Sigmoid colon (tissue), 7 donors: ENCODE results near the gene PEAK1. TPM values are rescaled to one million over a fixed set of nuclear protein-coding genes. Genes with fewer than 3 reads are reported as not detected.

ENCODE experiments used
- DNase-seq: peaks from one replicate; pipeline ENCODE4 v3.0.0-alpha.2; 2019
- H3K27ac ChIP-seq, 4 donors: fragments of 200-600 bp; sonication (generic); one replicate each; pipeline ENCODE4 v1.5.1; 2016 to 2019; ENCODE audit warnings: mild to moderate bottlenecking in 1 of 4
- H3K27me3 ChIP-seq, 3 donors: fragments of 200-600 bp; sonication (generic); one replicate each; pipeline ENCODE4 v1.5.1; 2019; ENCODE audit warnings: mild to moderate bottlenecking in 1 of 3
- H3K36me3 ChIP-seq, 4 donors: fragments of 200-600 bp; sonication (generic); one replicate each; pipeline ENCODE4 v1.5.1; 2016 to 2019
- H3K4me1 ChIP-seq, 4 donors: fragments of 200-600 bp; sonication (generic); one replicate each; pipeline ENCODE4 v1.5.1; 2017 to 2019
- H3K4me3 ChIP-seq, 4 donors: fragments of 200-600 bp; sonication (generic); one replicate each; pipeline ENCODE4 v1.5.1; 2017 to 2019; ENCODE audit warnings: mild to moderate bottlenecking in 2 of 4, moderate library complexity in 1 of 4
- H3K9me3 ChIP-seq, 4 donors: fragments of 200-600 bp in 3 of 4; sonication (generic) in 3 of 4; one replicate each; pipeline versions ENCODE4 v1.5.1 to v1.6.1; 2013 to 2019
- CTCF ChIP-seq, 4 experiments: fragments of 450-650 bp in 3 of 4; fragments of 200-600 bp in 1 of 4; IDR thresholded peaks; one replicate each; pipeline ENCODE4 v1.5.1; 2016 to 2019; ENCODE audit warnings: antibody characterized with exemption in 4 of 4, mild to moderate bottlenecking in 3 of 4, moderate library complexity in 2 of 4
- EP300 ChIP-seq, 4 donors: sonication (generic); formaldehyde crosslinking; IDR thresholded peaks; one replicate each; pipeline ENCODE4 v1.6.1; 2017; ENCODE audit warnings: antibody characterized with exemption in 4 of 4
- POLR2A ChIP-seq, 2 donors: fragments of 450-650 bp; IDR thresholded peaks; one replicate each; pipeline ENCODE4 v1.6.1; 2016; ENCODE audit warnings: antibody characterized with exemption in 2 of 2, mild to moderate bottlenecking in 2 of 2, moderate library complexity in 2 of 2
- POLR2AphosphoS5 ChIP-seq, 4 donors: sonication (generic); formaldehyde crosslinking; IDR thresholded peaks; one replicate each; pipeline ENCODE4 v1.6.1; 2017; ENCODE audit warnings: antibody characterized with exemption in 4 of 4
- WGBS, 2 donors: extraction: QIAGEN DNeasy Blood & Tissue Kit; methylation state at CpG; one replicate each; pipeline ENCODE4 v1.1.7; 2013; 5-methylcytosine and 5-hydroxymethylcytosine counted together
- intact Hi-C: fragments of 100-400 bp; cut with DNase I; formaldehyde crosslinking; loops from one replicate; pipeline ENCODE4 v1.15.1; 2023
- polyA plus RNA-seq, 3 donors: library from polyadenylated mRNA; stranded (reverse); fragments of 200-250 nt; gene quantifications; one replicate each; pipeline ENCODE4 v1.2.3, GENCODE V29; 2013
- total RNA-seq, 4 donors: library from RNA; depleted of rRNA; stranded (reverse); fragments of >200 nt; gene quantifications; one replicate each; pipeline ENCODE4 v1.1.0, GENCODE V29; 2016
- donor health status: healthy with polysubstance abuse.
- donor health status: Bipolar disorder and iron deficiency.
- donor health status: healthy.

Gene PEAK1
- total and polyA plus RNA-seq, 7 donors: 3.5 to 59.8 (median 29.3) TPM

DNA sequence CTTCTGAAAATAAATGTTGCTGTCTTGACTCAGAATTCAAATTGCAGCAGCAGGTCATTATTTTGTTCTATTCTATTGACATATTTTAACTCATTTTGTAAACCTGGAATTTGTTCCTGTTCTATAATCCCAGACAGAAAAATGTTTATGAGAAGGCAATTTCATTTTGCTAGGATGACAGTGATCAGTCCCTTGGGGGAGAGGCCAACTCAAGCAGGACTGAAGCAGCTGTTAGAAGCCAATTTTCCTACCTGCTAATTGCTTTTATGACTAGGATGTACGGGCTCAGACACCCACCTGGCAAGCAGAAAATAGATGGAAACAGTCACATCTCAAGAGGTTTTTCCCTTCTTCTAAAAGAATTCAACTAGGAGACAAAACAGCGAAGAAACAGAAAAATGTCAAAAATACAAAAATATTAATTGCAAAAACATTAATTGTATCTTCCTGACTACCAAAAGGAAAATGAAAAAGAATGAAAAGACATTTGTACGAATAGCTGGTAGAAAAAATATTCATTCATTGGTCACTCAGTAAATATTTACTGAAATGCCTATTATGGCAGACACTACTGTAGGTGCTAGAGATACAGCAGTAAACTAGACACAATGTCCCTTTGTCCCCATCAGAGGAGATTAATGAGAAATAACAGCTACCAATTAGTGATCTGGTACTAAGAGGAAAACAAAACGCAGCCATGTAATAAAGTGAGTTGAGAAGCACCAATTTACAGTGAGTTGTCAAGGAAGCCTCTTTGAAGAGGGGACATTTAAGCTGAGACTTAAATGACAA lies 73.5 kb downstream of the PEAK1 start:
- H3K36me3 ChIP-seq: no peaks in the 10 kb centered on the region
- TF ChIP-seq POLR2A (IDR thresholded peaks at IDR 0.05): no peak
- TF ChIP-seq EP300 (IDR thresholded peaks at IDR 0.05): no peak
- TF ChIP-seq POLR2AphosphoS5 (IDR thresholded peaks at IDR 0.05): no peak
- no peak for TF ChIP-seq CTCF (IDR thresholded peaks at IDR 0.05)
- no peaks in the 10 kb centered on the region for H3K9me3 ChIP-seq
- no peak for DNase-seq
- 74 to 81% methylated on average over 4 of the region's 4 CpGs for WGBS, 2 donors
- H3K27me3 ChIP-seq: no peaks in the 10 kb centered on the region
- no peak overlapping the region for H3K27ac ChIP-seq
- intact Hi-C loops: no loop called here
- H3K4me3 ChIP-seq: no peak overlapping the region
- H3K4me1 ChIP-seq: peaks cover 0 to 4% (median 0%) of the 10 kb centered on the region in 4 donors

- Histone ChIP-seq H3K36me3 (no peaks in the 10 kb centered on the region), H3K9me3 (no peaks in the 10 kb centered on the region), H3K4me1 (peaks cover 0 to 4% (median 0%) of the 10 kb centered on the region in 4 donors), H3K27me3 (no peaks in the 10 kb centered on the region), H3K27ac (no peak overlapping the region), H3K4me3 (no peak overlapping the region)
- TF ChIP-seq CTCF (IDR thresholded peaks at IDR 0.05) (no peak), POLR2A (IDR thresholded peaks at IDR 0.05) (no peak), EP300 (IDR thresholded peaks at IDR 0.05) (no peak), POLR2AphosphoS5 (IDR thresholded peaks at IDR 0.05) (no peak)
- intact Hi-C loops: no loop called here
- no peak for DNase-seq
- 91 to 93% methylated on average over 3 of the region's 3 CpGs for WGBS, 2 donors
These were observed 77.1 kb downstream of the PEAK1 start for GRCh38 chr15:77342807-77343206.

DNA sequence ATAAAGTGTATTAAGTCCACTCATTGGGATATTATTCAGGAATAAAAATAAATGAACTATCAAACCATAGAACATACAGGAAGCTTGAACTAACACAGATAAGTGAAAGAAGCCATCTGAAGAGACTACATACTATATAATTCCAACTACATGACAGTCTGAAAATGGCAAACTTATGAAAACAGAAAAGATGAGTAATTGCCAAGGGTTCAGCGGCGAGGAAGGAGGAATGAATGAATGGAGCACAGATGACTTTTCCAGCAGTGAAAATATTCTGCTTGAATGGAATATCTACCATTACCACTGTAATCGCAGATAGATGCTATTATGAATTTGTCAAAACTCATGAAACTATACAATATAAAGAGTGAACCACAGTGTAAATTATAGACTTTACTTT lies 79.7 kb downstream of the PEAK1 start:
- DNase-seq: no peak
- Histone ChIP-seq H3K4me1 (peaks cover 0 to 16% (median 2%) of the 10 kb centered on the region in 4 donors), H3K27ac (no peak overlapping the region), H3K9me3 (no peaks in the 10 kb centered on the region), H3K36me3 (no peaks in the 10 kb centered on the region), H3K27me3 (no peaks in the 10 kb centered on the region), H3K4me3 (no peak overlapping the region)
- TF ChIP-seq EP300 (IDR thresholded peaks at IDR 0.05) (no peak), POLR2AphosphoS5 (IDR thresholded peaks at IDR 0.05) (no peak), CTCF (IDR thresholded peaks at IDR 0.05) (no peak), POLR2A (IDR thresholded peaks at IDR 0.05) (no peak)
- intact Hi-C loops: no loop called here
- WGBS, 2 donors: 96 to 97% methylated on average over 3 of the region's 3 CpGs

GRCh38 chr15:77336006-77336405 lies 83.9 kb downstream of the PEAK1 start:
- 94 to 95% methylated on average over 2 of the region's 2 CpGs for WGBS, 2 donors
- no peak overlapping the region for H3K4me3 ChIP-seq
- no peak for DNase-seq
- TF ChIP-seq CTCF (IDR thresholded peaks at IDR 0.05) (no peak), EP300 (IDR thresholded peaks at IDR 0.05) (no peak), POLR2AphosphoS5 (IDR thresholded peaks at IDR 0.05) (no peak)
- H3K27me3 ChIP-seq: no peaks in the 10 kb centered on the region
- no peaks in the 10 kb centered on the region for H3K9me3 ChIP-seq
- intact Hi-C loops: no loop called here
- peaks cover 0 to 14% (median 4%) of the 10 kb centered on the region in 4 donors for H3K4me1 ChIP-seq
- H3K27ac ChIP-seq: no peak overlapping the region
- no peaks in the 10 kb centered on the region for H3K36me3 ChIP-seq
